DOHH2 (cell line): ENCODE data around the gene RPS16.
A peak's percentile ranks its signal among the peaks of the same experiment; 100 is the strongest.

ENCODE experiments used
- H3F3A ChIP-seq: fragments of 200-600 bp; sonication (generic), shearing (Covaris generic); 2 replicates; pipeline ENCODE4 v1.6.0; 2016; ENCODE audit warnings: antibody characterized with exemption, mild to moderate bottlenecking; ENCODE audit not compliant: control insufficient read depth, insufficient read depth
- H3K27ac ChIP-seq: fragments of 200-600 bp; sonication (generic); 2 replicates; pipeline ENCODE4 v1.5.1; 2014; ENCODE audit warnings: low read depth, mild to moderate bottlenecking, low read length, moderate library complexity
- H3K27me3 ChIP-seq: fragments of 200-600 bp; sonication (generic); 2 replicates; pipeline ENCODE4 v1.6.1; 2014; ENCODE audit warnings: mild to moderate bottlenecking, low read length, mixed read lengths; ENCODE audit not compliant: control insufficient read depth
- H3K36me3 ChIP-seq: fragments of 200-600 bp; sonication (generic); 2 replicates; pipeline ENCODE4 v1.6.1; 2014; ENCODE audit warnings: mild to moderate bottlenecking, low read length, moderate library complexity, mixed read lengths; ENCODE audit not compliant: control insufficient read depth
- H3K4me1 ChIP-seq: fragments of 200-600 bp; sonication (generic); 2 replicates; pipeline ENCODE4 v1.6.1; 2014; ENCODE audit warnings: mild to moderate bottlenecking, low read length, mixed read lengths; ENCODE audit not compliant: control insufficient read depth
- H3K4me2 ChIP-seq: fragments of 200-600 bp; sonication (generic); 2 replicates; pipeline ENCODE4 v1.6.0; 2014; ENCODE audit warnings: mild to moderate bottlenecking, low read length, moderate library complexity
- H3K4me3 ChIP-seq: fragments of 200-600 bp; sonication (generic); 2 replicates; pipeline ENCODE4 v1.5.1; 2014; ENCODE audit warnings: mild to moderate bottlenecking, low read length, mixed read lengths
- H3K79me2 ChIP-seq: fragments of 200-600 bp; sonication (generic); 2 replicates; pipeline ENCODE4 v1.6.1; 2014; ENCODE audit warnings: mild to moderate bottlenecking, low read length, mixed read lengths; ENCODE audit not compliant: control insufficient read depth
- H3K9me2 ChIP-seq: fragments of 200-600 bp; sonication (generic); replicated peaks from 2 replicates; pipeline ENCODE4 v1.6.1; 2014; ENCODE audit warnings: mild to moderate bottlenecking, low read length, mixed read lengths; ENCODE audit not compliant: control insufficient read depth
- H3K9me3 ChIP-seq: fragments of 200-600 bp; sonication (generic); 2 replicates; pipeline ENCODE4 v1.6.1; 2014; ENCODE audit warnings: antibody characterized with exemption, low read length, mixed read lengths; ENCODE audit not compliant: control insufficient read depth, insufficient read depth
- H4K20me1 ChIP-seq: fragments of 200-600 bp; sonication (generic); 2 replicates; pipeline ENCODE4 v1.6.0; 2014; ENCODE audit warnings: low read depth, mild to moderate bottlenecking, antibody characterized with exemption, low read length, moderate library complexity; ENCODE audit not compliant: control insufficient read depth, insufficient read depth
- EZH2phosphoT487 ChIP-seq: fragments of 200-600 bp; sonication (generic); IDR thresholded peaks from 2 replicates; pipeline ENCODE4 v1.6.1; 2017; ENCODE audit warnings: borderline replicate concordance, mild to moderate bottlenecking, antibody characterized with exemption, low read length, moderate library complexity, mixed read lengths
- TF ChIP-seq, protein P1 (sequence below): fragments of 200-600 bp; sonication (generic); IDR thresholded peaks from one replicate; pipeline ENCODE4 v1.5.1; 2014; ENCODE audit warnings: antibody characterized with exemption, mild to moderate bottlenecking, low read depth, low read length; ENCODE audit not compliant: poor library complexity, severe bottlenecking

Gene RPS16

DNA sequence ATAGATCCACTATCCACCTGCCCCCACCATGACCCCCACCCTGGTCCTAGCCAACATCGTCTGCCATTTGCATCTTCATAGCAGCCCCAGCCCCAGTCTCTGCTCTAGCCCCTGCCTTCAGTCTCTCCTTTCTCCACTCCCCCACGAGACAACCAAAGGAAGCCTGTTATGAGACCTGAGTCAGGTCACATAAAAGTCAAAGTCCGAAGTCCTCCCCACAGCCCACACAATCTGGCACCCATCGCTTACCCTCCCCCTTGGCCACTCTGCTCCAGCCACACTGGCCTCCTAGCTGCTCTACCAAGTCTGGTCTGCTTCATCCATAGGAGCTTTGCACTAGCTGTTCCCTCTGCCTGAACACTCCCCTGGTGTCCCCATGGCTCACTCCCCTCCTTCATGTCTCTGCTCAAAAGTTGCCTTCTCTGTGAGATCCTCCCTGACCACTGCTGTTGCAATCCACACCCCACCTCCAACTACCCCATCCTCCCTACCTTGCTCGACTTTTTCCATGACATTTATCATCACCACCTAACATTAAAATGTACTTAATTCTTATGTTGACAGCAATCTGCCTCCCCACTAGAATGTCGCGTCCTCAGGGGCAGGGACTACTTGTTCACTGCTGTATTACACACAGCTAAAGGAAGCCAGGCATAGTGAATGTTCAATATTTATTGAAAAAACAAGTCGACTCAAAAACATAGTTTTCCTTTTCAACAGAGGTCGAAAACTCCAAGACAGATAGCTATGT lies 24.5 kb downstream of the RPS16 start:
- TF ChIP-seq, protein P1, sequence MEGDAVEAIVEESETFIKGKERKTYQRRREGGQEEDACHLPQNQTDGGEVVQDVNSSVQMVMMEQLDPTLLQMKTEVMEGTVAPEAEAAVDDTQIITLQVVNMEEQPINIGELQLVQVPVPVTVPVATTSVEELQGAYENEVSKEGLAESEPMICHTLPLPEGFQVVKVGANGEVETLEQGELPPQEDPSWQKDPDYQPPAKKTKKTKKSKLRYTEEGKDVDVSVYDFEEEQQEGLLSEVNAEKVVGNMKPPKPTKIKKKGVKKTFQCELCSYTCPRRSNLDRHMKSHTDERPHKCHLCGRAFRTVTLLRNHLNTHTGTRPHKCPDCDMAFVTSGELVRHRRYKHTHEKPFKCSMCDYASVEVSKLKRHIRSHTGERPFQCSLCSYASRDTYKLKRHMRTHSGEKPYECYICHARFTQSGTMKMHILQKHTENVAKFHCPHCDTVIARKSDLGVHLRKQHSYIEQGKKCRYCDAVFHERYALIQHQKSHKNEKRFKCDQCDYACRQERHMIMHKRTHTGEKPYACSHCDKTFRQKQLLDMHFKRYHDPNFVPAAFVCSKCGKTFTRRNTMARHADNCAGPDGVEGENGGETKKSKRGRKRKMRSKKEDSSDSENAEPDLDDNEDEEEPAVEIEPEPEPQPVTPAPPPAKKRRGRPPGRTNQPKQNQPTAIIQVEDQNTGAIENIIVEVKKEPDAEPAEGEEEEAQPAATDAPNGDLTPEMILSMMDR, result no peak
- no peak for TF ChIP-seq EZH2phosphoT487
- peaks cover 43% of the 10 kb centered on the region for H3K4me1 ChIP-seq
- H3F3A ChIP-seq, result peaks cover 32% of the 10 kb centered on the region
- peaks cover 38% of the 10 kb centered on the region for H3K36me3 ChIP-seq
- no peaks in the 10 kb centered on the region for H3K27me3 ChIP-seq
- H3K9me2 ChIP-seq, result no peaks in the 10 kb centered on the region
- peak overlapping the region; percentile 97 for H3K27ac ChIP-seq
- peaks cover 11% of the 10 kb centered on the region for H4K20me1 ChIP-seq
- peak overlapping the region; percentile 99 for H3K4me3 ChIP-seq
- peaks cover 57% of the 10 kb centered on the region for H3K79me2 ChIP-seq
- H3K4me2 ChIP-seq, result peak overlapping the region; percentile 97
- no peaks in the 10 kb centered on the region for H3K9me3 ChIP-seq

DNA sequence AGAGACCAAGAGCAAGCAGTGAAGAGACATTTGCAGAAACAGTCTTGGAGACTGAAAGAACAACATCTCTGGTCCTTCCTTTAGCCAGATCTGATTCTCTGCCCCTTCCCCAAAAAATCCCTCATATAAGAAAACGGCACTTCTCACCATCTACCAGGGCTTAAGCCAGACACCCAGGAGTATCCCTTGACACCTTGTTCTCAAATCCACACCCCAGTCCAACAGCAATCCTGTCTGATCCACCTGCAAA lies 25.0 kb downstream of the RPS16 start:
- H3K9me2 ChIP-seq, result no peaks in the 10 kb centered on the region
- H4K20me1 ChIP-seq, result peaks cover 11% of the 10 kb centered on the region
- H3K4me1 ChIP-seq, result peaks cover 48% of the 10 kb centered on the region
- peaks cover 38% of the 10 kb centered on the region for H3K36me3 ChIP-seq
- TF ChIP-seq, protein P1, result no peak
- TF ChIP-seq EZH2phosphoT487, result no peak
- H3K27ac ChIP-seq, result peak overlapping the region; percentile 97
- H3K27me3 ChIP-seq, result no peaks in the 10 kb centered on the region
- no peaks in the 10 kb centered on the region for H3K9me3 ChIP-seq
- peaks cover 35% of the 10 kb centered on the region for H3F3A ChIP-seq
- H3K4me3 ChIP-seq, result peak overlapping the region; percentile 99
- H3K79me2 ChIP-seq, result peaks cover 57% of the 10 kb centered on the region
- H3K4me2 ChIP-seq, result peak overlapping the region; percentile 97

DNA sequence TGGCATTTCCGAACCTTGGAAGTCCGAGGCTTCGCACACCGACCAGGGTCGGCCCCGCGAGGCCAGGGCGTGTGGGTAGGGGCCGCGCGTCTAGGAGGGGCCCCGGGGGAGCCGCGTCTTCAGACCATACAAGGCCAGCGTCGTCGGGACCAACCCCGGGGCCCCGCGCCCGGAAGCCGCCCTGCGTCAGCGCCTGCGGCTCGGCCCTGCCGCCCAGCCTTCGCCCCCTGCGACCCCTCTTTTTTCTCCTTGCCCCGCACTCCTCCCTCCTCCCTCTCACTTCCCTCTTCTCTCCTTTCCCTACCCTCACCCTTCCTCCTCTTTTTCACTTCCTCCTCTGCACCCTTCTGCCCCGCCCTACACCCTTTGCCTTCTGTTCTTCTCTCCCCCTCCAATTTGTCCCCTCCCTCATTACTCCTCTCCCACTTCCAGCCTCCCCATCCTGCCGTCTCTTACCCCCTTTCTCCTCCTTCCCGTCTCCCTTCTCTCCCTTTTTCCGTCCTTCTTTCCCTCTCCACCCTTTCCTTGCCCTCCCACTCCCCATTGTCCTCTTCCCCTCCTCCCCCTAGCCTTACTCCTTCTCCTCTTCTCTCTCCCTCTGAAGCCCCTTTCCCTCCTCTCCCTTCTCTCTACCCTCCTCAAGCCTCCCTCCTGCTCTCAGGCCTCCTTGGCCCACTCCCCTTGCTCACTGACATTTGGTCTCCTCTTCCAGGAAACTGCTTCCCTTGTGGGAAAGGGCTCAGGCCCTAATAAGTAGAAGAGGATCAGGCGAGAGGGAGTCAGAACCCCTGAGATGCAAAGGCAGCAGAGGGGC lies 25.5 kb downstream of the RPS16 start:
- TF ChIP-seq, protein P1, result no peak
- no peak for TF ChIP-seq EZH2phosphoT487
- Histone ChIP-seq H3K27ac (peak overlapping the region; percentile 97), H3K4me3 (peak overlapping the region; percentile 99), H3F3A (peaks cover 40% of the 10 kb centered on the region), H4K20me1 (peaks cover 11% of the 10 kb centered on the region), H3K9me3 (no peaks in the 10 kb centered on the region), H3K36me3 (peaks cover 38% of the 10 kb centered on the region), H3K4me1 (peaks cover 53% of the 10 kb centered on the region), H3K9me2 (no peaks in the 10 kb centered on the region), H3K27me3 (no peaks in the 10 kb centered on the region), H3K79me2 (peaks cover 60% of the 10 kb centered on the region), H3K4me2 (peak overlapping the region; percentile 97)
